ENCODE results near the gene GUCY1A1.

GUCY1A1 gene

GRCh38 chr4:155706147-155706546 lies 39.5 kb downstream of the GUCY1A1 start:
- TF ChIP-seq CTCF (IDR thresholded peaks at IDR 0.05; ENCODE audit: low read depth, low read length) = no peak
- DNase-seq (ENCODE audit: low read depth, low spot score) = no peak
- in situ Hi-C loops (cut with HindIII; ENCODE audit: low sequenced_read_pairs) = no loop called here
- H3K4me3 ChIP-seq (ENCODE audit: low read depth, low read length) = no peak overlapping the region

GRCh38 chr4:155707251-155707650 lies 40.6 kb downstream of the GUCY1A1 start:
- in situ Hi-C loops (cut with HindIII; ENCODE audit: low sequenced_read_pairs) = no loop called here
- DNase-seq (ENCODE audit: low read depth, low spot score) = no peak
- no peak for TF ChIP-seq CTCF (IDR thresholded peaks at IDR 0.05; ENCODE audit: low read depth, low read length)
- no peak overlapping the region for H3K4me3 ChIP-seq (ENCODE audit: low read depth, low read length)

GRCh38 chr4:155708782-155709181 lies 42.1 kb downstream of the GUCY1A1 start:
- TF ChIP-seq CTCF (IDR thresholded peaks at IDR 0.05; ENCODE audit: low read depth, low read length) = no peak
- DNase-seq (ENCODE audit: low read depth, low spot score) = no peak
- in situ Hi-C loops (cut with HindIII; ENCODE audit: low sequenced_read_pairs) = no loop called here
- no peak overlapping the region for H3K4me3 ChIP-seq (ENCODE audit: low read depth, low read length)

- in situ Hi-C loops (cut with HindIII; ENCODE audit: low sequenced_read_pairs) = no loop called here
These were observed 43.3 kb downstream of the GUCY1A1 start for GRCh38 chr4:155709918-155710317.

GRCh38 chr4:155711556-155711955 lies 44.9 kb downstream of the GUCY1A1 start:
- in situ Hi-C loops (cut with HindIII; ENCODE audit: low sequenced_read_pairs) = no loop called here
- H3K4me3 ChIP-seq (ENCODE audit: low read depth, low read length) = no peak overlapping the region
- no peak for DNase-seq (ENCODE audit: low read depth, low spot score)
- TF ChIP-seq CTCF (IDR thresholded peaks at IDR 0.05; ENCODE audit: low read depth, low read length) = no peak

More at GRCh38 chr4:155709918-155710317, 43.3 kb downstream of the GUCY1A1 start:
- H3K4me3 ChIP-seq (ENCODE audit: low read depth, low read length) = no peak overlapping the region
- TF ChIP-seq CTCF (IDR thresholded peaks at IDR 0.05; ENCODE audit: low read depth, low read length) = no peak
- no peak for DNase-seq (ENCODE audit: low read depth, low spot score)

GRCh38 chr4:155712846-155713245 lies 46.2 kb downstream of the GUCY1A1 start:
- no peak overlapping the region for H3K4me3 ChIP-seq (ENCODE audit: low read depth, low read length)
- TF ChIP-seq CTCF (IDR thresholded peaks at IDR 0.05; ENCODE audit: low read depth, low read length) = no peak
- no peak for DNase-seq (ENCODE audit: low read depth, low spot score)
- in situ Hi-C loops (cut with HindIII; ENCODE audit: low sequenced_read_pairs) = no loop called here

GRCh38 chr4:155713911-155714310 lies 47.3 kb downstream of the GUCY1A1 start:
- no peak for TF ChIP-seq CTCF (IDR thresholded peaks at IDR 0.05; ENCODE audit: low read depth, low read length)
- in situ Hi-C loops (cut with HindIII; ENCODE audit: low sequenced_read_pairs) = no loop called here
- DNase-seq (ENCODE audit: low read depth, low spot score) = no peak
- no peak overlapping the region for H3K4me3 ChIP-seq (ENCODE audit: low read depth, low read length)
